Anterior cingulate cortex (tissue), 58 donors: ENCODE results near the gene CDK5.

Experiments
- DNase-seq, 58 donors: peaks; one replicate each; lab custom pipeline; 2025; lab: John Stamatoyannopoulos, UW

CDK5 gene

GRCh38 chr7:151008143-151008510, 49.6 kb downstream of the CDK5 start:
- DNase-seq, result no peak

- DNase-seq, result no peak
Measured at GRCh38 chr7:151007469-151007898, 50.2 kb downstream of the CDK5 start.

- no peak for DNase-seq
Measured at GRCh38 chr7:151006590-151007300, 51.0 kb downstream of the CDK5 start.

- DNase-seq, result no peak
Measured at GRCh38 chr7:151005566-151005965, 52.1 kb downstream of the CDK5 start.
